H1 (cell line): ENCODE data around the gene CFAP20. TPM values are rescaled to one million over a fixed set of nuclear protein-coding genes. Genes with fewer than 3 reads are reported as not detected.

ENCODE experiments used
- CTCF ChIA-PET: fragments of 300-600 bp; sonication (Branson Sonifier 250); formaldehyde crosslinking; loops from one replicate; lab custom pipeline; 2021; ENCODE audit not compliant: partially characterized antibody; lab: Charles Lee
- POLR2A ChIA-PET: fragments of 300-600 bp; sonication (Branson Sonifier 250); formaldehyde crosslinking; loops from one replicate; lab custom pipeline; 2021; ENCODE audit warnings: inconsistent platforms; ENCODE audit not compliant: partially characterized antibody; lab: Charles Lee
- DNase-seq, 2 experiments: peaks; one replicate each; pipeline versions ENCODE4 v3.0.0 to v3.0.0-alpha.2; 2010 to 2022; ENCODE audit warnings: low spot score in 2 of 2, low read depth in 1 of 2, mixed read lengths in 1 of 2
- FAIRE-seq: peaks from 2 replicates; lab custom pipeline; 2011; peaks lifted over from hg19 to GRCh38; lab: Jason Lieb, UNC
- H2AFZ ChIP-seq: 2 replicates; pipeline ENCODE4 v1.8.1; 2012; ENCODE audit warnings: low read length, inconsistent platforms
- H2AK5ac ChIP-seq: 2 replicates; pipeline ENCODE4 v1.6.1; 2013; ENCODE audit warnings: low read depth, low read length
- H2BK120ac ChIP-seq: replicated peaks from 2 replicates; pipeline ENCODE3; 2013; ENCODE audit warnings: low read depth, low read length, inconsistent platforms
- H2BK12ac ChIP-seq: 2 replicates; pipeline ENCODE4 v1.6.1; 2013; ENCODE audit warnings: low read depth, low read length
- H2BK15ac ChIP-seq: 2 replicates; pipeline ENCODE4 v1.6.1; 2013; ENCODE audit warnings: low read length
- H2BK20ac ChIP-seq: 2 replicates; pipeline ENCODE4 v1.6.1; 2013; ENCODE audit warnings: low read length
- H2BK5ac ChIP-seq: 2 replicates; pipeline ENCODE4 v1.6.1; 2013; ENCODE audit warnings: low read depth, low read length
- H3K14ac ChIP-seq: 2 replicates; pipeline ENCODE4 v1.6.1; 2013; ENCODE audit warnings: inconsistent platforms; ENCODE audit not compliant: insufficient read length
- H3K18ac ChIP-seq: 2 replicates; pipeline ENCODE4 v1.6.1; 2013; ENCODE audit warnings: low read length; ENCODE audit errors: extremely low read depth
- H3K23ac ChIP-seq: 2 replicates; pipeline ENCODE4 v1.6.1; 2013; ENCODE audit warnings: inconsistent platforms; ENCODE audit not compliant: insufficient read length
- H3K23me2 ChIP-seq: 2 replicates; pipeline ENCODE4 v1.6.1; 2013; ENCODE audit warnings: low read depth, low read length
- H3K27ac ChIP-seq: 2 replicates; pipeline ENCODE4 v1.6.1; 2011; ENCODE audit warnings: low read depth, low read length, inconsistent platforms
- H3K27me3 ChIP-seq, 4 experiments: replicated peaks in 1 of 4; 1 replicate in 1 of 4; 2 replicates in 3 of 4; pipeline versions ENCODE4 v1.6.1 to v1.8.1; 2011 to 2013; ENCODE audit warnings: low read length in 3 of 4, mild to moderate bottlenecking in 3 of 4, inconsistent platforms in 2 of 4, mixed read lengths in 2 of 4, moderate library complexity in 1 of 4; ENCODE audit not compliant: control insufficient read depth in 3 of 4, insufficient read depth in 3 of 4; ENCODE audit errors: extremely low read depth in 1 of 4
- H3K36me3 ChIP-seq, 4 experiments: 2 replicates each; pipeline versions ENCODE4 v1.6.1 to v1.8.1; 2011 to 2013; ENCODE audit warnings: mild to moderate bottlenecking in 4 of 4, low read length in 3 of 4, moderate library complexity in 2 of 4, control low read depth in 1 of 4, inconsistent platforms in 1 of 4; ENCODE audit not compliant: insufficient read depth in 4 of 4, control insufficient read depth in 2 of 4
- H3K4ac ChIP-seq: replicated peaks from 2 replicates; pipeline ENCODE3; 2013; ENCODE audit warnings: low read length, low read depth, mixed read lengths, inconsistent platforms; ENCODE audit not compliant: insufficient read length
- H3K4me1 ChIP-seq, 4 experiments: replicated peaks in 1 of 4; 1 replicate in 1 of 4; 2 replicates in 3 of 4; pipeline versions ENCODE4 v1.6.1 to v1.8.1; 2011 to 2013; ENCODE audit warnings: low read length in 3 of 4, inconsistent platforms in 2 of 4, mixed read lengths in 1 of 4; ENCODE audit not compliant: insufficient read depth in 4 of 4, control insufficient read depth in 3 of 4
- H3K4me2 ChIP-seq, 2 experiments: 2 replicates each; pipeline versions ENCODE4 v1.6.1 to v1.8.1; 2011 to 2013; ENCODE audit warnings: low read depth in 2 of 2, low read length in 2 of 2, control low read depth in 1 of 2, inconsistent platforms in 1 of 2, mild to moderate bottlenecking in 1 of 2; ENCODE audit not compliant: insufficient read depth in 1 of 2
- H3K4me3 ChIP-seq, 4 experiments: fragments of 200-600, 300-600 bp in 1 of 4; sonication (generic), shearing (Covaris generic), sonication (Bioruptor Twin) in 1 of 4; 2 replicates each; pipeline versions ENCODE4 v1.5.1 to v1.8.1; 2011 to 2016; ENCODE audit warnings: low read length in 4 of 4, low read depth in 3 of 4, control low read depth in 2 of 4, inconsistent platforms in 2 of 4, mild to moderate bottlenecking in 2 of 4, mixed read lengths in 1 of 4, moderate library complexity in 1 of 4; ENCODE audit not compliant: insufficient read depth in 2 of 4; ENCODE audit errors: extremely low read depth in 1 of 4
- H3K56ac ChIP-seq: replicated peaks from 2 replicates; pipeline ENCODE3; 2013; ENCODE audit warnings: low read depth, mild to moderate bottlenecking, mixed read lengths, low read length, inconsistent platforms; ENCODE audit not compliant: insufficient read length
- H3K79me1 ChIP-seq: 2 replicates; pipeline ENCODE4 v1.6.1; 2013; ENCODE audit warnings: low read depth, low read length, control low read depth
- H3K79me2 ChIP-seq, 2 experiments: 2 replicates each; pipeline versions ENCODE4 v1.6.1 to v1.8.1; 2012 to 2013; ENCODE audit warnings: low read length in 2 of 2, mild to moderate bottlenecking in 2 of 2, inconsistent platforms in 1 of 2; ENCODE audit not compliant: insufficient read depth in 2 of 2, control insufficient read depth in 1 of 2
- H3K9ac ChIP-seq, 4 experiments: replicated peaks in 1 of 4; 1 replicate in 1 of 4; 2 replicates in 3 of 4; pipeline versions ENCODE4 v1.6.1 to v1.8.1; 2011 to 2013; ENCODE audit warnings: low read depth in 3 of 4, low read length in 3 of 4, control low read depth in 2 of 4, mild to moderate bottlenecking in 2 of 4, moderate library complexity in 2 of 4, inconsistent platforms in 1 of 4; ENCODE audit errors: extremely low read depth in 1 of 4
- H3K9me3 ChIP-seq, 2 experiments: 2 replicates each; pipeline versions ENCODE4 v1.6.1 to v1.8.1; 2012 to 2013; ENCODE audit warnings: mild to moderate bottlenecking in 2 of 2, moderate library complexity in 2 of 2, control low read depth in 1 of 2, inconsistent platforms in 1 of 2, low read depth in 1 of 2, low read length in 1 of 2, mixed read lengths in 1 of 2; ENCODE audit not compliant: insufficient read depth in 2 of 2
- H4K20me1 ChIP-seq, 2 experiments: replicated peaks in 1 of 2; 2 replicates each; pipeline versions ENCODE3 to v1.8.1; 2011 to 2013; ENCODE audit warnings: inconsistent platforms in 2 of 2, low read length in 2 of 2, mild to moderate bottlenecking in 1 of 2; ENCODE audit not compliant: insufficient read depth in 2 of 2, control insufficient read depth in 1 of 2
- H4K5ac ChIP-seq: 2 replicates; pipeline ENCODE4 v1.6.1; 2013; ENCODE audit warnings: low read length, low read depth, mixed read lengths, inconsistent platforms; ENCODE audit not compliant: insufficient read length
- H4K8ac ChIP-seq: 2 replicates; pipeline ENCODE4 v1.8.0; 2013; ENCODE audit warnings: mild to moderate bottlenecking, moderate library complexity, low read length, inconsistent platforms; ENCODE audit not compliant: insufficient read depth; ENCODE audit errors: extremely low read depth
- H4K91ac ChIP-seq: replicated peaks from 2 replicates; pipeline ENCODE3; 2013; ENCODE audit warnings: low read length, mixed read lengths, inconsistent platforms; ENCODE audit not compliant: insufficient read length
- JUN ChIP-seq: IDR thresholded peaks from 2 replicates; pipeline ENCODE4 v1.6.1; 2011; ENCODE audit warnings: low read depth, mild to moderate bottlenecking, improper control_type of control experiment, low read length
- JUND ChIP-seq: IDR thresholded peaks from 2 replicates; pipeline ENCODE4 v1.6.1; 2011; ENCODE audit warnings: mild to moderate bottlenecking, improper control_type of control experiment, low read length
- MAFK ChIP-seq: IDR thresholded peaks from 2 replicates; pipeline ENCODE4 v1.6.1; 2012; ENCODE audit warnings: low read depth, mild to moderate bottlenecking, improper control_type of control experiment, low read length
- MAX ChIP-seq: IDR thresholded peaks from 2 replicates; pipeline ENCODE4 v1.6.1; 2012; ENCODE audit warnings: inconsistent platforms
- RAD21 ChIP-seq, 2 experiments: IDR thresholded peaks in 1 of 2; conservative IDR thresholded peaks in 1 of 2; 2 replicates each; pipeline ENCODE4 v1.6.1; 2011; ENCODE audit warnings: low read depth in 2 of 2, low read length in 2 of 2, improper control_type of control experiment in 1 of 2, inconsistent platforms in 1 of 2, mild to moderate bottlenecking in 1 of 2, moderate library complexity in 1 of 2
- WGBS, 2 experiments: shearing (Covaris generic) in 1 of 2; methylation state at CpG; one replicate each; pipeline versions ENCODE4 v1.1.6 to v1.1.7; 2013 to 2015; ENCODE audit warnings: low lambda C conversion rate in 2 of 2, mixed read lengths in 2 of 2, inconsistent platforms in 1 of 2, low coverage in 1 of 2, missing lambda C conversion rate in 1 of 2; ENCODE audit not compliant: insufficient replicate concordance in 2 of 2, insufficient coverage in 1 of 2, insufficient read length in 1 of 2; ENCODE audit errors: extremely low coverage in 1 of 2, missing lambda C conversion rate in 1 of 2; 5-methylcytosine and 5-hydroxymethylcytosine counted together
- polyA plus RNA-seq, 7 experiments: library from polyadenylated mRNA; depleted of rRNA in 3 of 7; stranded (reverse) in 5 of 7; unstranded in 2 of 7; fragments of >200 nt in 5 of 7; fragments of 200-250 nt in 2 of 7; gene quantifications; 1 replicate in 5 of 7; 2 replicates in 1 of 7; 4 replicates in 1 of 7; pipeline versions ENCODE4 v1.2.1 to v1.2.3, GENCODE V29; 2011 to 2013; ENCODE audit warnings: missing spikeins in 2 of 7, mixed read lengths in 2 of 7
- total RNA-seq: library from RNA; stranded (reverse); fragmentation: NEBNext Ultra II Directional; extraction: Animal tissue kit (Norgen Biotek cat#: 25700); gene quantifications from 2 replicates; pipeline ENCODE4 v1.2.1, GENCODE V29; 2021

Gene CFAP20
- total and polyA plus RNA-seq, 2 of the 8 experiments (the other 6 are each of a cell fraction or from before 2014, with no cell fraction given), result 45.6 to 65.4 TPM

DNA sequence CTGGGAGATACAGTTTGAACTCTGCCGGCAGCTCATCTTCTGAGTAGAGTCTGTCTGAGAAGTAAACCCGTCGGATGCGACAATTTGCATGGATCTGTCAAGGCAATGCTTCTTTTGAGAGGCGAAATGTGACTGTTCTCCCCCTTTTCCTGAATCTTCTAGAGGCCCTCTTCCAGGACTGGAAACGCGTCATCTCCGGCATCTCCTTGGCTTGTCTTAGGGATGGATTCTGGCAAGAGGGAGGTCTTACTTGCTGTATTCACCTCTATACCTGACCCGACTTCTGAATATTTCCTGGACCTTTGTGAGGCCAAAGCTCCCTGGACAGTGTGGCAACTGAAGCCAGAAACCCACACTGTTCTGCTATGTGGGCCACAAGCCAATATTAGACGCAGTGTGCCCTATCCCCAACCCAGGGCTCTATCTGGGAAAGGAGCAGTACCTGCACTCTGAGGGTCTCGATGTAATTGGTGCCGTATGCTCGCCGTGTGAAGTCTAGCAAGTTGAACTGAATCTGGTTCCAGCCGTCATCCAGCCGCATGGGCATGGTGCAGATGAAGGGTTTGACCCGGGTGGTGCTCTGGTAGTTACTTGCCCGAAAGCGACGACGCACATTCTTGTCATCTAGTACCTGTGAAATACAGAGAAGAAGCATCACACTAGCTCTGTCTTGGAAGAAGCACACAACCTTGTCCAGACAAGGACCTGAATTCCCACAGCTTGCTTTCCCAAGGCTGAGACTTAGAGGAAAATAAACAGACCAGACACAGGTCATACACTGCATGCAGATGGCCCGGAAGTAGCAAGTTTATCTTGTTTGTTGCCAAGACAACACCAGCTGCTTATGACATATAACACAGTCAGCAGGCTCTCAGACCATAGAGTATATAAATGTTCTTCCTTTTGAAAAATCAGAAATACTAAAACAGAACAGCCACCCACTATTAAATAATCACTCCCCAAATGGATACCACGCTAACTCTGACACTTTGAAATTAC lies 14.1 kb downstream of the CFAP20 start:
- POLR2A ChIA-PET, result interaction anchor here (0.7 kb wide), 1 partner anchor 14 kb away, joined by 3 read pairs; no protein-coding TSS in a partner anchor
- no peaks in the 10 kb centered on the region for H3K23me2 ChIP-seq
- no peak overlapping the region for H4K5ac ChIP-seq
- no peak overlapping the region for H2AK5ac ChIP-seq
- no peak overlapping the region for H2AFZ ChIP-seq
- no peak overlapping the region for H3K4ac ChIP-seq
- H3K4me1 ChIP-seq, result peaks cover 7 to 13% (median 9%) of the 10 kb centered on the region in 4 experiments
- no peak overlapping the region for H3K4me2 ChIP-seq
- H3K79me1 ChIP-seq, result no peaks in the 10 kb centered on the region; the same call in 1 of the 2 replicates
- no peak for FAIRE-seq
- peaks cover 0 to 9% of the 10 kb centered on the region in 2 experiments for H4K20me1 ChIP-seq
- no peak overlapping the region for H2BK15ac ChIP-seq
- H3K36me3 ChIP-seq, result peaks cover 19 to 39% (median 30%) of the 10 kb centered on the region in 4 experiments
- H3K79me2 ChIP-seq, result peaks cover 6 to 32% of the 10 kb centered on the region in 2 experiments; a peak in 3 of 4 replicates
- H2BK20ac ChIP-seq, result no peak overlapping the region
- H3K56ac ChIP-seq, result no peak overlapping the region
- no peak overlapping the region for H2BK5ac ChIP-seq
- no peak overlapping the region for H2BK12ac ChIP-seq
- H3K18ac ChIP-seq, result no peak overlapping the region
- H2BK120ac ChIP-seq, result no peak overlapping the region
- H3K14ac ChIP-seq, result no peak overlapping the region
- DNase-seq, result no peak
- no peaks in the 10 kb centered on the region for H3K27me3 ChIP-seq
- no peak overlapping the region for H3K9ac ChIP-seq
- H3K23ac ChIP-seq, result no peak overlapping the region
- no peak overlapping the region for H3K27ac ChIP-seq
- no peak overlapping the region for H3K4me3 ChIP-seq
- CTCF ChIA-PET, result interaction anchor here (0.8 to 19.7 kb wide), 5 partner anchors 12 to 96 kb away, joined by 3 to 362 read pairs (median 4); partner anchors contain the start of gene MMP15
- TF ChIP-seq RAD21 (IDR thresholded peaks at IDR 0.05 in 1 of 2, conservative IDR thresholded peaks at IDR 0.05 in 1 of 2; ENCODE audit: low read depth in 2 of 2, low read length in 2 of 2), result no peak
- TF ChIP-seq MAFK, result no peak
- no peak for TF ChIP-seq JUND
- TF ChIP-seq MAX, result no peak
- no peak for TF ChIP-seq JUN
- WGBS, 2 experiments, result 97% methylated on average over 23 of the region's 23 CpGs; no CpG with 5 or more reads in 1 of the 2 experiments
- H4K91ac ChIP-seq, result no peak overlapping the region
- no peaks in the 10 kb centered on the region for H3K9me3 ChIP-seq
- H4K8ac ChIP-seq, result no peak overlapping the region
